ENCODE measurements around the gene MAP1LC3B2.

DNA sequence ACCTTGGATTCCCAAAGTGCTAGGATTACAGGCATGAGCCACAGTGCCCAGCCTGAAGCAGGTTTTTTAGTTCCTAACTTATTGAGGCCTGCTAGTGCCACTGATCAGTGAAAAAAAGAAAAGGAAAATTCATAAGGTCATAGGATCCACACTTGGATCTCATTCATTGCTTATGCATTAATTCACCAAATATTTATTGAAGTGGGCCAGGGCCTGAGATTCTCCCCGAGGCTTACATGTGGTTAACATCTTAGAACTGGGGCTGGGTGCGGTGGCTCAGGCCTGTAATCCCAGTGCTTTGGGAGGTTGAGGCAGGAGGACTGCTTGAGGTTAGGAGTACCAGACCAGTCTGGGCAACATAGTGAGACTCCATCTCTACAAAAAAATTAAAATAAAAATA is 29.5 kb upstream of the MAP1LC3B2 start:
- TF ChIP-seq, protein P1, sequence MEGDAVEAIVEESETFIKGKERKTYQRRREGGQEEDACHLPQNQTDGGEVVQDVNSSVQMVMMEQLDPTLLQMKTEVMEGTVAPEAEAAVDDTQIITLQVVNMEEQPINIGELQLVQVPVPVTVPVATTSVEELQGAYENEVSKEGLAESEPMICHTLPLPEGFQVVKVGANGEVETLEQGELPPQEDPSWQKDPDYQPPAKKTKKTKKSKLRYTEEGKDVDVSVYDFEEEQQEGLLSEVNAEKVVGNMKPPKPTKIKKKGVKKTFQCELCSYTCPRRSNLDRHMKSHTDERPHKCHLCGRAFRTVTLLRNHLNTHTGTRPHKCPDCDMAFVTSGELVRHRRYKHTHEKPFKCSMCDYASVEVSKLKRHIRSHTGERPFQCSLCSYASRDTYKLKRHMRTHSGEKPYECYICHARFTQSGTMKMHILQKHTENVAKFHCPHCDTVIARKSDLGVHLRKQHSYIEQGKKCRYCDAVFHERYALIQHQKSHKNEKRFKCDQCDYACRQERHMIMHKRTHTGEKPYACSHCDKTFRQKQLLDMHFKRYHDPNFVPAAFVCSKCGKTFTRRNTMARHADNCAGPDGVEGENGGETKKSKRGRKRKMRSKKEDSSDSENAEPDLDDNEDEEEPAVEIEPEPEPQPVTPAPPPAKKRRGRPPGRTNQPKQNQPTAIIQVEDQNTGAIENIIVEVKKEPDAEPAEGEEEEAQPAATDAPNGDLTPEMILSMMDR (IDR thresholded peaks at IDR 0.05): no peak
- TF ChIP-seq POLR2A (IDR thresholded peaks at IDR 0.05): no peak

Data from esophagus squamous epithelium (tissue), 4 donors.